ENCODE measurements around the gene PDE4D.

DNA sequence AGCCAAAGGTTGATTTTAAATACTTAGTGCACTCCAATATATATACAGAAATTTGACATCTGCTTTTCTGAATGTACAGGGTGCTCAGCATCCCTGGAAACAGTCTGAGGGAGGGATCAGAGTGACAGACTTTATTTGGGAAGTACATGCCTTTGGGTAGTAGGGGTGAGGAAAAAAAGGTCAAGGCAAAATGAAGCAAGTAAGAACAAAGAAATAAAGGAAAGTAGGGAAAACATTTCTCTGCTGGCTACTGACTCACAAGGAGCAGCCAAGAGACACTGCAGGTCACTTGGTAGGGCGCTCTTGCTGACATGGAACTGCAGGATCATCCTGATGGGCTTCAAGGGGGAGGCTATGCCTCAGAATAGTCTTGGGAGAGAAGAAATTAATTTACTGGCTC, 929.7 kb downstream of the PDE4D start:
- TF ChIP-seq YY1 (IDR thresholded peaks at IDR 0.05; ENCODE audit: insufficient read depth, insufficient read length) (no peak), ZNF274 (IDR thresholded peaks at IDR 0.05; ENCODE audit: low read depth, low read length) (no peak)

All from NT2/D1 (cell line).